K562 (cell line): ENCODE results near the gene FAM43B. TPM values are rescaled to one million over a fixed set of nuclear protein-coding genes. Genes with fewer than 3 reads are reported as not detected.

Experiments used
- ATF1 ChIP-seq, 2 experiments: fragments of 450-650 bp in 1 of 2; IDR thresholded peaks; 2 replicates each; pipeline ENCODE4 v1.6.1; 2016; ENCODE audit warnings: missing compliant biosample characterization in 1 of 2, missing genetic modification characterization in 1 of 2
- BHLHE40 ChIP-seq: IDR thresholded peaks from 2 replicates; pipeline ENCODE4 v1.6.1; 2011; ENCODE audit warnings: low read length, improper control_type of control experiment
- CCNT2 ChIP-seq: IDR thresholded peaks from 2 replicates; pipeline ENCODE4 v1.6.1; 2011; ENCODE audit warnings: borderline replicate concordance, low read depth, mild to moderate bottlenecking, moderate library complexity, mixed read lengths, low read length; ENCODE audit not compliant: insufficient read length; ENCODE audit errors: extremely low read depth
- CEBPG ChIP-seq, 3 experiments: fragments of 200-800 bp in 1 of 3; sonication (Bioruptor generic) in 1 of 3; sonication (generic) in 1 of 3; formaldehyde crosslinking in 1 of 3; IDR thresholded peaks in 2 of 3; conservative IDR thresholded peaks in 1 of 3; 2 replicates each; pipeline versions ENCODE4 v1.6.1 to v1.8.0; 2016 to 2022; ENCODE audit warnings: missing compliant biosample characterization in 2 of 3, missing genetic modification characterization in 2 of 3, mild to moderate bottlenecking in 1 of 3, missing genetic modification reagents in 1 of 3
- DDX20 ChIP-seq: fragments of 450-650 bp; IDR thresholded peaks from 2 replicates; pipeline ENCODE4 v1.6.1; 2016; ENCODE audit warnings: missing genetic modification characterization, low read depth, mild to moderate bottlenecking, missing compliant biosample characterization, moderate library complexity
- E2F3 ChIP-seq: fragments of 250-450 bp; sonication (Bioruptor Pico); IDR thresholded peaks from 2 replicates; pipeline ENCODE4 v1.4.0; 2020; ENCODE audit warnings: mild to moderate bottlenecking
- ELF1 ChIP-seq: fragments of 200-800 bp; sonication (Bioruptor generic); IDR thresholded peaks from 2 replicates; pipeline ENCODE4 v1.6.1; 2016; ENCODE audit warnings: missing genetic modification characterization, missing compliant biosample characterization
- FOXJ3 ChIP-seq: sonication (generic); formaldehyde crosslinking; IDR thresholded peaks from 2 replicates; pipeline ENCODE4 v1.4.0; 2020; ENCODE audit warnings: mild to moderate bottlenecking, missing genetic modification reagents
- GABPB1 ChIP-seq: sonication (generic); formaldehyde crosslinking; IDR thresholded peaks from 2 replicates; pipeline ENCODE4 v1.8.0; 2022; ENCODE audit warnings: mild to moderate bottlenecking, missing genetic modification reagents
- GTF2F1 ChIP-seq: IDR thresholded peaks from 2 replicates; pipeline ENCODE4 v1.6.1; 2011; ENCODE audit warnings: low read depth, low read length, improper control_type of control experiment
- HDAC1 ChIP-seq, 2 experiments: fragments of 450-650 bp; IDR thresholded peaks; 2 replicates each; pipeline ENCODE4 v1.6.1; 2016 to 2017; ENCODE audit warnings: inconsistent platforms in 1 of 2, mild to moderate bottlenecking in 1 of 2, moderate library complexity in 1 of 2
- KLF16 ChIP-seq: IDR thresholded peaks from 2 replicates; pipeline ENCODE4 v1.6.1; 2016; ENCODE audit warnings: antibody characterized with exemption
- LCOR ChIP-seq: sonication (generic); formaldehyde crosslinking; IDR thresholded peaks from 2 replicates; pipeline ENCODE4 v1.8.0; 2022; ENCODE audit warnings: mild to moderate bottlenecking, missing genetic modification reagents
- MIER1 ChIP-seq: fragments of 450-650 bp; IDR thresholded peaks from 2 replicates; pipeline ENCODE4 v1.6.1; 2016; ENCODE audit warnings: antibody characterized with exemption, mild to moderate bottlenecking, low read depth
- MTA3 ChIP-seq: fragments of 450-650 bp; formaldehyde crosslinking; IDR thresholded peaks from 2 replicates; pipeline ENCODE4 v1.6.1; 2017; ENCODE audit warnings: mild to moderate bottlenecking, borderline replicate concordance
- NFIX ChIP-seq: fragments of 250-450 bp; sonication (Bioruptor Pico); IDR thresholded peaks from 2 replicates; pipeline ENCODE4 v1.4.0; 2020; ENCODE audit warnings: low read depth, mild to moderate bottlenecking, moderate library complexity
- PCBP1 ChIP-seq: fragments of 200-400 bp; formaldehyde crosslinking; IDR thresholded peaks from 2 replicates; pipeline ENCODE4 v1.6.1; 2018; ENCODE audit warnings: mild to moderate bottlenecking, low read depth, low read length; ENCODE audit not compliant: poor library complexity, severe bottlenecking
- PCBP2 ChIP-seq: fragments of 200-400 bp; formaldehyde crosslinking; IDR thresholded peaks from 2 replicates; pipeline ENCODE4 v1.6.1; 2018; ENCODE audit warnings: low read length, low read depth, mild to moderate bottlenecking, moderate library complexity; ENCODE audit not compliant: poor library complexity, severe bottlenecking
- POLR2AphosphoS5 ChIP-seq: IDR thresholded peaks from 2 replicates; pipeline ENCODE4 v1.6.1; 2011; ENCODE audit warnings: mild to moderate bottlenecking, low read depth, low read length, moderate library complexity; ENCODE audit not compliant: control insufficient read depth, insufficient read depth
- TAF15 ChIP-seq: fragments of 200-400 bp; formaldehyde crosslinking; IDR thresholded peaks from 2 replicates; pipeline ENCODE4 v1.6.1; 2017; ENCODE audit warnings: mild to moderate bottlenecking, low read depth, low read length, moderate library complexity
- TCF3 ChIP-seq: sonication (generic); formaldehyde crosslinking; IDR thresholded peaks from 2 replicates; pipeline ENCODE4 v1.4.0; 2020; ENCODE audit warnings: mild to moderate bottlenecking, missing genetic modification reagents
- ZBTB1 ChIP-seq: sonication (generic); formaldehyde crosslinking; IDR thresholded peaks from 2 replicates; pipeline ENCODE4 v1.8.1; 2023; ENCODE audit warnings: missing genetic modification reagents, low read depth, mild to moderate bottlenecking, borderline replicate concordance
- ZNF263 ChIP-seq: sonication (generic); formaldehyde crosslinking; IDR thresholded peaks from 2 replicates; pipeline ENCODE4 v1.8.0; 2022; ENCODE audit warnings: mild to moderate bottlenecking, missing genetic modification reagents, borderline replicate concordance
- ZNF644 ChIP-seq: fragments of 200-800 bp; sonication (Bioruptor generic); IDR thresholded peaks from 2 replicates; pipeline ENCODE4 v1.6.1; 2016; ENCODE audit warnings: low read depth, missing genetic modification characterization, missing compliant biosample characterization
- ZNF75A ChIP-seq: fragments of 450-650 bp; formaldehyde crosslinking; IDR thresholded peaks from 2 replicates; pipeline ENCODE4 v1.4.0; 2020; ENCODE audit warnings: mild to moderate bottlenecking
- ZNF764 ChIP-seq: fragments of 250-450 bp; sonication (Bioruptor Pico); IDR thresholded peaks from 2 replicates; pipeline ENCODE4 v1.4.0; 2020; ENCODE audit warnings: low read depth, mild to moderate bottlenecking, moderate library complexity
- polyA plus RNA-seq, 8 experiments: library from polyadenylated mRNA; depleted of rRNA in 4 of 8; stranded (reverse) in 5 of 8; unstranded in 3 of 8; fragments of >200 nt; fragmentation: Nextera tagmentation in 2 of 8; fragmentation: Illumina TruSeq in 1 of 8; extraction: Ambion mirVana in 2 of 8; extraction: Trizol in 1 of 8; gene quantifications; 2 replicates each; pipeline versions ENCODE4 v1.2.1 to v1.2.3, GENCODE V29; 2011 to 2014; ENCODE audit warnings: inconsistent platforms in 1 of 8, missing spikeins in 1 of 8
- total RNA-seq, 7 experiments: library from RNA; depleted of rRNA in 6 of 7; stranded (reverse); fragments of >200 nt in 6 of 7; fragmentation: Illumina TruSeq in 2 of 7; extraction: Trizol in 2 of 7; gene quantifications; 2 replicates each; pipeline versions ENCODE4 v1.2.1 to v1.2.3, GENCODE V29; 2011 to 2021; ENCODE audit warnings: low replicate concordance in 1 of 7
- TF ChIP-seq, protein P1 (sequence below): fragments of 450-650 bp; conservative IDR thresholded peaks from 2 replicates; pipeline ENCODE4 v1.6.1; 2016; ENCODE audit warnings: missing genetic modification characterization, low read depth, mild to moderate bottlenecking, missing compliant biosample characterization, moderate library complexity
- TF ChIP-seq, protein P2 (sequence below): fragments of 450-650 bp; IDR thresholded peaks from 2 replicates; pipeline ENCODE4 v1.6.1; 2016; ENCODE audit warnings: borderline replicate concordance

FAM43B gene
- total and polyA plus RNA-seq, 9 of the 15 experiments (the other 6 are each of a cell fraction or from before 2014, with no cell fraction given) = not detected

- no peak for TF ChIP-seq ZNF263 (CRISPR knock-in tag)
- TF ChIP-seq FOXJ3 = no peak
- no peak for TF ChIP-seq TCF3 (CRISPR knock-in tag)
- no peak for TF ChIP-seq PCBP2
- TF ChIP-seq HDAC1 (IDR thresholded peaks at IDR 0.05) = peak in 1 of 2 experiments; percentile 36; a peak in 1 of 4 replicates
- no peak for TF ChIP-seq E2F3 (CRISPR knock-in tag)
- TF ChIP-seq MTA3 = 0 out of 2 replicates have a peak, but pooled peaks have one; percentile 19
- no peak for TF ChIP-seq ZBTB1 (CRISPR knock-in tag)
- no peak for TF ChIP-seq KLF16
- TF ChIP-seq ELF1 = no peak
- no peak for TF ChIP-seq ZNF75A (CRISPR knock-in tag)
- TF ChIP-seq LCOR (CRISPR knock-in tag) = no peak
- no peak for TF ChIP-seq MIER1
- no peak for TF ChIP-seq ATF1 (CRISPR knock-in tag; IDR thresholded peaks at IDR 0.05)
- TF ChIP-seq ATF1 (tag; IDR thresholded peaks at IDR 0.05) = peak; percentile 60
- TF ChIP-seq CEBPG (CRISPR knock-in tag; IDR thresholded peaks at IDR 0.05) = no peak
- no peak for TF ChIP-seq CEBPG (tag; conservative IDR thresholded peaks at IDR 0.05 in 1 of 2, IDR thresholded peaks at IDR 0.05 in 1 of 2)
- no peak for TF ChIP-seq NFIX (CRISPR knock-in tag)
- TF ChIP-seq GABPB1 = no peak
- TF ChIP-seq POLR2AphosphoS5 = no peak
- TF ChIP-seq GTF2F1 = no peak
- TF ChIP-seq TAF15 = no peak
- TF ChIP-seq, protein P1, sequence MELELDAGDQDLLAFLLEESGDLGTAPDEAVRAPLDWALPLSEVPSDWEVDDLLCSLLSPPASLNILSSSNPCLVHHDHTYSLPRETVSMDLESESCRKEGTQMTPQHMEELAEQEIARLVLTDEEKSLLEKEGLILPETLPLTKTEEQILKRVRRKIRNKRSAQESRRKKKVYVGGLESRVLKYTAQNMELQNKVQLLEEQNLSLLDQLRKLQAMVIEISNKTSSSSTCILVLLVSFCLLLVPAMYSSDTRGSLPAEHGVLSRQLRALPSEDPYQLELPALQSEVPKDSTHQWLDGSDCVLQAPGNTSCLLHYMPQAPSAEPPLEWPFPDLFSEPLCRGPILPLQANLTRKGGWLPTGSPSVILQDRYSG (tag) = no peak
- no peak for TF ChIP-seq CCNT2
- TF ChIP-seq, protein P2, sequence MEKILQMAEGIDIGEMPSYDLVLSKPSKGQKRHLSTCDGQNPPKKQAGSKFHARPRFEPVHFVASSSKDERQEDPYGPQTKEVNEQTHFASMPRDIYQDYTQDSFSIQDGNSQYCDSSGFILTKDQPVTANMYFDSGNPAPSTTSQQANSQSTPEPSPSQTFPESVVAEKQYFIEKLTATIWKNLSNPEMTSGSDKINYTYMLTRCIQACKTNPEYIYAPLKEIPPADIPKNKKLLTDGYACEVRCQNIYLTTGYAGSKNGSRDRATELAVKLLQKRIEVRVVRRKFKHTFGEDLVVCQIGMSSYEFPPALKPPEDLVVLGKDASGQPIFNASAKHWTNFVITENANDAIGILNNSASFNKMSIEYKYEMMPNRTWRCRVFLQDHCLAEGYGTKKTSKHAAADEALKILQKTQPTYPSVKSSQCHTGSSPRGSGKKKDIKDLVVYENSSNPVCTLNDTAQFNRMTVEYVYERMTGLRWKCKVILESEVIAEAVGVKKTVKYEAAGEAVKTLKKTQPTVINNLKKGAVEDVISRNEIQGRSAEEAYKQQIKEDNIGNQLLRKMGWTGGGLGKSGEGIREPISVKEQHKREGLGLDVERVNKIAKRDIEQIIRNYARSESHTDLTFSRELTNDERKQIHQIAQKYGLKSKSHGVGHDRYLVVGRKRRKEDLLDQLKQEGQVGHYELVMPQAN = no peak
- no peak for TF ChIP-seq ZNF644 (tag)
- no peak for TF ChIP-seq PCBP1
- TF ChIP-seq DDX20 = no peak
- no peak for TF ChIP-seq ZNF764 (CRISPR knock-in tag)
- TF ChIP-seq BHLHE40 = peak; percentile 38; the same call in 1 of the 2 replicates
These were observed 35.3 kb downstream of the FAM43B start (continued) for GRCh38 chr1:20587661-20588053.
